ENCODE measurements around the gene DEFB128. TPM values are rescaled to one million over a fixed set of nuclear protein-coding genes. Genes with fewer than 3 reads are reported as not detected.

DEFB128 gene
- total RNA-seq, 1 experiment from 2014 or later, result not detected

- no peak within 1 kb of the TSS for H3K27ac Mint-ChIP-seq (ENCODE audit: low read depth, unreplicated experiment)
- H3K27me3 Mint-ChIP-seq (ENCODE audit: insufficient read depth, unreplicated experiment), result peaks cover 84% of the 10 kb centered on the region
- POLR2A ChIA-PET, result no interaction called here
- no peak within 1 kb of the TSS for H3K4me3 Mint-ChIP-seq (ENCODE audit: unreplicated experiment)
- TF ChIP-seq CTCF (IDR thresholded peaks at IDR 0.05; ENCODE audit: unreplicated experiment), result no peak
- no peaks in the 10 kb centered on the region for H3K4me1 Mint-ChIP-seq (ENCODE audit: insufficient read depth, unreplicated experiment)
- CTCF ChIA-PET, result no interaction called here
- no peaks in the 10 kb centered on the region for H3K36me3 Mint-ChIP-seq (ENCODE audit: insufficient read depth, unreplicated experiment)
- no TSS peak for BruUV-seq (replicated peaks)
- H3K9me3 Mint-ChIP-seq (ENCODE audit: unreplicated experiment), result no peaks in the 10 kb centered on the region
- intact Hi-C loops (cut with micrococcal nuclease), result no loop called here
- no peak for DNase-seq (ENCODE audit: unreplicated experiment)
Observed at GRCh38 chr20:142290-142689, 47.2 kb downstream of the DEFB128 start, which contains the start of gene DEFB126. Gene DEFB126, plus strand, starts transcription at chr20:142590. Its CDS starts 39 bp downstream, at chr20:142629.

Other genes with a start within 250 kb of the DEFB128 start
- not detected in 2 replicates for gene DEFB125, start 102.0 kb downstream of the DEFB128 start, total RNA-seq (2022)
- not detected in 2 replicates for gene DEFB126, start 47.1 kb downstream of the DEFB128 start, total RNA-seq (2022)
- gene DEFB127, start 32.3 kb downstream of the DEFB128 start, total RNA-seq (2022), result not detected in 2 replicates
- not detected in 2 replicates for gene DEFB129, start 37.5 kb upstream of the DEFB128 start, total RNA-seq (2022)
- gene DEFB132, start 68.0 kb upstream of the DEFB128 start, total RNA-seq (2022), result not detected in 2 replicates
- gene C20orf96, start 101.0 kb upstream of the DEFB128 start, total RNA-seq (2022), result 2.4 and 3.8 TPM in 2 replicates
- gene ZCCHC3, start 107.9 kb upstream of the DEFB128 start, total RNA-seq (2022), result 11.7 and 12.1 TPM in 2 replicates
- 17.2 and 17.6 TPM in 2 replicates for gene SOX12, start 135.8 kb upstream of the DEFB128 start, total RNA-seq (2022)
- gene NRSN2, start 157.4 kb upstream of the DEFB128 start, total RNA-seq (2022), result 8.2 and 8.4 TPM in 2 replicates
- 477 and 598 TPM in 2 replicates for gene TRIB3, start 191.0 kb upstream of the DEFB128 start, total RNA-seq (2022)
- 353 and 488 TPM in 2 replicates for gene RBCK1, start 218.6 kb upstream of the DEFB128 start, total RNA-seq (2022)

Measured in MCF 10A (cell line).